ENCODE data around the gene DNAJC15.

DNAJC15 gene

GRCh38 chr13:43129066-43129465 is 105.7 kb downstream of the DNAJC15 start:
- DNase-seq: no peak

GRCh38 chr13:43129511-43130110 is 106.2 kb downstream of the DNAJC15 start:
- DNase-seq: no peak

GRCh38 chr13:43132257-43132656 is 108.9 kb downstream of the DNAJC15 start:
- no peak for DNase-seq

- DNase-seq: no peak
Measured at GRCh38 chr13:43132911-43133310, 109.5 kb downstream of the DNAJC15 start.

- no peak for DNase-seq
Measured at GRCh38 chr13:43133792-43134191, 110.4 kb downstream of the DNAJC15 start.

GRCh38 chr13:43134868-43135267 is 111.5 kb downstream of the DNAJC15 start:
- no peak for DNase-seq

- no peak for DNase-seq
Measured at GRCh38 chr13:43135516-43135915, 112.1 kb downstream of the DNAJC15 start.

GRCh38 chr13:43136920-43137575 is 113.7 kb downstream of the DNAJC15 start:
- no peak for DNase-seq

- DNase-seq: no peak
Measured at GRCh38 chr13:43139211-43139610, 115.8 kb downstream of the DNAJC15 start.

GRCh38 chr13:43139921-43140320 is 116.5 kb downstream of the DNAJC15 start:
- DNase-seq: no peak

GRCh38 chr13:43140985-43141384 is 117.6 kb downstream of the DNAJC15 start:
- no peak for DNase-seq

GRCh38 chr13:43141685-43142084 is 118.3 kb downstream of the DNAJC15 start:
- no peak for DNase-seq

GRCh38 chr13:43143591-43143990 is 120.2 kb downstream of the DNAJC15 start:
- DNase-seq: no peak

GRCh38 chr13:43145534-43146196 is 122.3 kb downstream of the DNAJC15 start:
- DNase-seq: no peak

GRCh38 chr13:43146400-43146799 is 123.0 kb downstream of the DNAJC15 start:
- DNase-seq: no peak

GRCh38 chr13:43150369-43151207 is 127.2 kb downstream of the DNAJC15 start:
- no peak for DNase-seq

- DNase-seq: no peak
Measured at GRCh38 chr13:43153436-43154090, 130.2 kb downstream of the DNAJC15 start.

- DNase-seq: no peak
Measured at GRCh38 chr13:43154156-43154651, 130.8 kb downstream of the DNAJC15 start.

GRCh38 chr13:43154839-43155238 is 131.5 kb downstream of the DNAJC15 start:
- DNase-seq: no peak

GRCh38 chr13:43156916-43157315 is 133.5 kb downstream of the DNAJC15 start:
- DNase-seq: no peak

GRCh38 chr13:43157796-43158195 is 134.4 kb downstream of the DNAJC15 start:
- no peak for DNase-seq

GRCh38 chr13:43158516-43158915 is 135.1 kb downstream of the DNAJC15 start:
- no peak for DNase-seq

GRCh38 chr13:43159026-43159461 is 135.7 kb downstream of the DNAJC15 start:
- no peak for DNase-seq

All from AML-193 (cell line).